Body of pancreas (tissue), 4 donors: Measurements from ENCODE around the gene SPDYE17.
"Not testable (repeated sequence)": the region's sequence is repeated elsewhere in the genome, so short reads cannot be mapped to it uniquely, and the experiment has no call there.

Experiments
- POLR2A ChIP-seq, 3 donors: fragments of 450-650 bp; IDR thresholded peaks; one replicate each; pipeline ENCODE4 v1.6.1; 2016; ENCODE audit warnings: antibody characterized with exemption in 3 of 3, mild to moderate bottlenecking in 2 of 3
- TF ChIP-seq, protein P1 (sequence below), 7 experiments: fragments of 450-650 bp in 4 of 7; fragments of 200-600 bp in 3 of 7; sonication (generic) in 3 of 7; IDR thresholded peaks; one replicate each; pipeline ENCODE4 v1.5.1; 2016 to 2019; ENCODE audit warnings: antibody characterized with exemption in 7 of 7

DNA sequence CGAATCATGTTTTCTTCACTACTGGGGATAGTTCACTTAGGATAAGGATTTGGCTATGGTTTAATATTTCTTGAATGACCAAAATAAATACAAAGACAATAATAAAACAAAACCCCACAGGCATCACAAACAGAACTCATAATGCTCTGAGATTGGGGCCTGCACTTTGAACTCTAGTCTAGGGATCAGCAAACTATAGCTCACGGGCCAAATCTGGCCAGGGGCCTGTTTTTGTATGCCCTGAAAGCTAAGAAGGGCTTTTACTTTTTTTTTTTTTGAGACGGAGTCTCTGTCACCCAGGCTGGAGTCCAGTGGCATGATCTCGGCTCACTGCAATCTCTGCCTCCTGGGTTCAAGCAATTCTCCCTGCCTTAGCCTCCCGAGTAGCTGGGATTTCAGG is 44.9 kb upstream of the SPDYE17 start:
- TF ChIP-seq POLR2A (IDR thresholded peaks at IDR 0.05): not testable (repeated sequence)
- TF ChIP-seq, protein P1, sequence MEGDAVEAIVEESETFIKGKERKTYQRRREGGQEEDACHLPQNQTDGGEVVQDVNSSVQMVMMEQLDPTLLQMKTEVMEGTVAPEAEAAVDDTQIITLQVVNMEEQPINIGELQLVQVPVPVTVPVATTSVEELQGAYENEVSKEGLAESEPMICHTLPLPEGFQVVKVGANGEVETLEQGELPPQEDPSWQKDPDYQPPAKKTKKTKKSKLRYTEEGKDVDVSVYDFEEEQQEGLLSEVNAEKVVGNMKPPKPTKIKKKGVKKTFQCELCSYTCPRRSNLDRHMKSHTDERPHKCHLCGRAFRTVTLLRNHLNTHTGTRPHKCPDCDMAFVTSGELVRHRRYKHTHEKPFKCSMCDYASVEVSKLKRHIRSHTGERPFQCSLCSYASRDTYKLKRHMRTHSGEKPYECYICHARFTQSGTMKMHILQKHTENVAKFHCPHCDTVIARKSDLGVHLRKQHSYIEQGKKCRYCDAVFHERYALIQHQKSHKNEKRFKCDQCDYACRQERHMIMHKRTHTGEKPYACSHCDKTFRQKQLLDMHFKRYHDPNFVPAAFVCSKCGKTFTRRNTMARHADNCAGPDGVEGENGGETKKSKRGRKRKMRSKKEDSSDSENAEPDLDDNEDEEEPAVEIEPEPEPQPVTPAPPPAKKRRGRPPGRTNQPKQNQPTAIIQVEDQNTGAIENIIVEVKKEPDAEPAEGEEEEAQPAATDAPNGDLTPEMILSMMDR (IDR thresholded peaks at IDR 0.05): not testable (repeated sequence)
